ACHN (cell line): ENCODE results near the gene CHST6.
"Not testable (repeated sequence)": the region's sequence is repeated elsewhere in the genome, so short reads cannot be mapped to it uniquely, and the experiment has no call there.

ENCODE experiments used
- DNase-seq: peaks from one replicate; pipeline ENCODE4 v3.0.0-alpha.2; 2015
- in situ Hi-C: cut with HindIII; loops from 2 replicates; pipeline ENCODE4 v1.10.0; 2017; ENCODE audit warnings: low sequenced_read_pairs, low pct_ligation_motif_present, low pct_unique_long_range_greater_than_20kb

CHST6 gene

GRCh38 chr16:75457485-75458021 lies 37.7 kb downstream of the CHST6 start:
- in situ Hi-C loops: no loop called here
- no peak for DNase-seq

DNA sequence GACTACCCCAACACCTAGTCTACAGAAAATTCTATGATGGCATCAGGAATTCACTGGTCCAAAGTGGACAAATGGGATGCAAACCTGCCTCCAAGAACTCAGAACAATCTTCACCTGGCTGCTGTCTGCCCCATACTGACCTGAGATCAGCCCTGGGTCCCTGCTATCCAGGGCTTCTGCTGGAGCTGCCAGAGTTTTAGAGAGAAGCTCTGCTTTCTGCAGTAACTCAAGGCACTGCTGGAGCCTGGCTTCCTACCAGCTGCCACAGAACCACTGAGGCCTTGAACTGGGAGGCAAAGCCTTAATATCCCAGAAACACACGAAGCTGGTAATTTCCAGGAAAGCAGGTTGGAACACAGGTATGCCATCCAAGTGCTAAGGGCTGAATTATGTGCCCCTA lies 38.3 kb downstream of the CHST6 start:
- no peak for DNase-seq
- in situ Hi-C loops: no loop called here

- in situ Hi-C loops, DNase-seq: not testable (repeated sequence)
Measured at GRCh38 chr16:75456486-75456885, 38.8 kb downstream of the CHST6 start.

DNA sequence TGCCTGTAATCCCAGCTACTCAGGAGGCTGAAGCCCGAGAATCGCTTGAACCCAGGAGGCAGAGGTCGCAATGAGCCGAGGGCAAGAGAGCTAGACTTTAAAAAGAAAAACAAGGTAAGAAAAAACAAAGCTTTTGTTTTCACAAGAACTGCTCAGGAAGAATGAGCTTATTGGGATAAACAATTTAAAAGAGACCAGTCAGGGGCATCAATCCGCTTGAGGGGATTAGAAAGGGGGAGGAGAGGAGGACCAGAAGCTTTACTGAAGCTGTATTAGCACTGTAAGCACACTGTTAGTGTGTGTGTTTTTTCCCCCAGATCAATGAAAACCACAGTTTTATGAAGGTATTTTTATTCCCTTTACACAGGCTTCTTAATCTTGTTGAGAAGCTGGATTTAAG lies 39.6 kb downstream of the CHST6 start:
- in situ Hi-C loops: no loop called here
- no peak for DNase-seq

- in situ Hi-C loops: no loop called here
- DNase-seq: no peak
Measured at GRCh38 chr16:75452464-75453190, 42.6 kb downstream of the CHST6 start.

- no peak for DNase-seq
- in situ Hi-C loops: no loop called here
Measured at GRCh38 chr16:75446416-75446815, 48.8 kb downstream of the CHST6 start.

DNA sequence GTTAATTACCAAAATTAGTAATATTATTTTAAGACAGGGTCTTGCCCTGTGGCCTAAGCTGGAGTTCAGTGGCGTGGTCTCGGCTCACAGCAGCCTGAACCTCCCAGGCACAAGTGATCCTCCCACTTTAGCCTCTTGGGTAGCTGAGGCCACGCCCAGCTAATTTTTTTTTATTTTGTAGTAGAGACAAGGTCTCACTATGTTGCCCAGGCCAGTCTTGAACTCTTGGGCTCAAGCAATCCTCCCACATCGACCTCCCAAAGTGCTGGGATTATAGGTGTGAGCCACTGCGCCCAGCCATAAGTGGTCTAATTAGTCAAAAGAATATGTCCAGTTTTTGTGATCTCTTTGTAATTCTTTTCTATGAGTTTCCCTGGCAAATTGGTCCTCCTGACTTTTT lies 49.9 kb downstream of the CHST6 start:
- DNase-seq: no peak
- in situ Hi-C loops: no loop called here

GRCh38 chr16:75443298-75443697 lies 51.9 kb downstream of the CHST6 start:
- no peak for DNase-seq
- in situ Hi-C loops: no loop called here

DNA sequence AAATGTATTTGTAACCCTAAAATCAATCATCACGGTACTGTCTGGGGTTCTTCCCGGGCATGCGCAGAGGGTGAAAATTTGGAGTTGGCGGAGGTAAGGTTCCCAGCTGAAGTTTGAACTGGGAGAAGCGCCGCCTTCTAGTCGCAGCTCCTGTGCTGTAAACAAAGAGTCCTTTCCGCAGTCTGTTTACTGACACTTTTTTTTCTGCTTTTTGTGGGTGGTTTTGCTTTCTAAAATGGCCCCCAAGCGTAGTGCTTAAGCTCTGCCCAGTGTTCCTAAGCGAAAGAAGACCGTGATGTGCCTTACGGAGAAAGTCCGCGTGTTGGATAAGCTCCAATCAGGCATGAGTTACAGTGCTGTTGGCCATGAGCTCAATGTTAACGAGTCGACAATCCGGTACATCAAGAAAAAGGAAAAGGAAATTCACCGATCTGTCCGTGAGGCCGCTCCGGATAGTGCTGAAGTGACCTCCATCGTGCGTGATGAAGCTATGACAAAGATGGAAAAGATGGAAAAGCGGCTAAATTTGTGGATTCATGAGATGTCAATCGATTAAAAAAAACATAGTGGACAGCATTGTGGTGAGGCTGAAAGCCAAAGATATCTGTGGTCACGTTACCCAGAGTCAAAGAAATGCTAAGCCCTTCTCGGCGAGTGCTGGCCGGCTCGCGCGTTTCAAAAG lies 61.4 kb downstream of the CHST6 start:
- peak; percentile 94 for DNase-seq
- in situ Hi-C loops: no loop called here

DNA sequence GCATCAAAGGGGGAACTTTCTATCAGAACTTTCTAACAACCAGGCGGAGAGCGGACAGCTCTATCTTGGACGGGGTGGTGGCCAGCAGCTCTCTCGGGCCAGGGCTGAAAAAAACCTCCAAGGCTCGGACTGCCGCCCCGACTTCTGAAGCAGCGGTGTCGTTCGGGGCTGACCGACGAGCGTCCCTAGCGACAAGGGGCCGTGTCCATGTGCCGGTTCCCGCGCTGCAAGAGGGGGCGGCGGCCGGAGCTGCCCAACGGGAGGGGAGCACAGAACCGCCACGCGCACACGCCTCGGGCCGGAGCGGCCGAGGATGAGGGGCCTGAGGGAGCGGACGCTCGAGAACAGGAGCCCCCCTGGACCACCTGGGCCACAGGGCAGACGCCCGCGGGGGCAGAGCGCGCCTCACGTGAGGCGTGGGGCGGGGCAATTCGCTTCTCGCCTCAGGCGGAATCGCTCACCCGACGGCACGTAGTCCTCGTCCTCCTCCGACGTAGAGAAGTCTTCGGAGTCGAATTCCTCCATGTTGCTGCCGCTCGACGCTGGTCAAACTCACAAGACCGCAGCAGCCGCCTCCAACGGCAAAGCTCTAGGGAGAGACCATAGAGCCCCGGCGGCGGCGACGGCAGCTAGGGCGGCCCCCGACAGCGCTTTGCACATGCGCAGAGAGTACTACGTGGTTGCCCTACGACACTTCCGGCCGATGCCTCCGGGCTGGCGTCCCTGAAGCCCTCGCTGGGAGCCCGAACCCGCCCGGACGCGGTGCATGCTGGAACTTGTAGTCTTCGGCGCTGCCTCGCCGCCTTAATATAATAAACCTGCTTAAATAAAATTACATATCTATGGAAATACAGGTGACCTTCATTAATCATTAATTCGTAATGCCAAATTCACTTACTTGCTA lies 62.2 kb downstream of the CHST6 start, which contains the start of gene CFDP1:
TSS of gene CFDP1 (minus strand) at position 676 of the 904 bp plus-strand sequence. CDS start at position 525, 151 bp downstream.
- in situ Hi-C loops: no loop called here
- DNase-seq: peak; percentile 97

- in situ Hi-C loops: no loop called here
- no peak for DNase-seq
Measured at GRCh38 chr16:75429621-75430403, 65.4 kb downstream of the CHST6 start.

- DNase-seq, in situ Hi-C loops: not testable (repeated sequence)
Measured at GRCh38 chr16:75426524-75426923, 68.7 kb downstream of the CHST6 start.

DNA sequence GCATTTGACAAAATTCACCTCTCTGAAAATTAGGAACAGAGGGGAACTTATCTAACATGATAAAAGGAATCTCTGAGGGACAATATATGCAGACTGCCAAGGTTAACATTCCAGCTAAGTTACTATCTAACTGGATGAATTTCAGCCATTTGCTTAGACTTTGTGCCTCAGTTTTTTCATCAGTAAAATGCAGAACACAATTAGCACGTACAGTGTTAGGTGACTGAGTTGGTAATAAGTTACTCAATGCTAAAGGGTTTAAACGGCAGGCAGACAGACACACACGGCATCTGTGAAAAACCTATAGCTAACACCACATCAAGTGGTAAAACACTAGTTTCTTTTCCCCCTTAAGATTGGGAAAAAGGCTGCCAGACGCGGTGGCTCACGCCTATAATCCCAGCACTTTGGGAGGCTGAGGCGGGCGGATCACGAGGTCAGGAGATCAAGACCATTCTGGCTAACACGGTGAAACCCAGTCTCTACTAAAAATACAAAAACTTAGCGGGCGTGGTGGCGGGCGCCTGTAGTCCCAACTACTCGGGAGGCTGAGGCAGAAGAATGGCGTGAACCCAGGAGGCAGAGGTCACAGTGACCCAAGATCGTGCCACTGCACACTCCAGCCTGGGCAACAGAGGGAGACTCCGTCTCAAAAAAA lies 71.0 kb downstream of the CHST6 start:
- in situ Hi-C loops: not testable (repeated sequence)
- DNase-seq: peak; percentile 35

DNA sequence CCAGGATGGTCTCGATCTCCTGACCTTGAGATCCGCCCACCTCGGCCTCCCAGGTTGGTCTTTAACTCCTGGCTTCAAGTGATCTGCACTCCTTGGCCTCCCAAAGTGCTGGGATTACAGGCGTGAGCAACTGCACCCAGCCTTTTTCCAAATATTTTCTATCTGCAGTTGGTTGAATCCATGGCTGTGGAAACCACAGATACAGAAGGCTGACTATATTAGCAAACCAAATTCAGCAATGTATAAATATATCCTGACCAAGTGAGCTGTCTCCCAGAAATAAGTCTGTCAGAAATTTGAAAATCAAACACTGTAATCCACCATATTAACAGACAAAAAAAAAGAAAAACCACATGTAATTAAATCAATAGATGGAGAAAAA lies 71.5 kb downstream of the CHST6 start:
- in situ Hi-C loops: no loop called here
- no peak for DNase-seq
